OCI-LY3 (cell line): ENCODE measurements around the gene SLC4A4.

Source experiments
- H2AFZ ChIP-seq: fragments of 200-600, 300-600 bp; shearing (Covaris generic); 2 replicates; pipeline ENCODE4 v1.6.0; 2014; ENCODE audit warnings: antibody characterized with exemption, low read depth, low read length
- H3K27ac ChIP-seq: fragments of 200-600, 300-600 bp; sonication (generic); 2 replicates; pipeline ENCODE4 v1.5.1; 2014; ENCODE audit warnings: mild to moderate bottlenecking, low read length, moderate library complexity, mixed read lengths
- H3K27me3 ChIP-seq: fragments of 200-600, 300-600 bp; sonication (generic); 2 replicates; pipeline ENCODE4 v1.6.1; 2014; ENCODE audit warnings: low read depth, low read length, mixed read lengths
- H3K36me3 ChIP-seq: fragments of 200-600, 300-600 bp; sonication (generic); replicated peaks from 2 replicates; pipeline ENCODE3; 2014; ENCODE audit warnings: low read depth, low read length, mixed read lengths
- H3K4me1 ChIP-seq: fragments of 300-600, 200-600 bp; sonication (generic); 2 replicates; pipeline ENCODE4 v1.6.1; 2014; ENCODE audit warnings: low read length, mixed read lengths
- H3K4me2 ChIP-seq: fragments of 200-600, 300-600 bp; sonication (generic); 2 replicates; pipeline ENCODE4 v1.6.1; 2014; ENCODE audit warnings: low read length, mixed read lengths
- H3K4me3 ChIP-seq: fragments of 300-600, 200-600 bp; sonication (generic); 2 replicates; pipeline ENCODE4 v1.5.1; 2014; ENCODE audit warnings: antibody characterized with exemption, mild to moderate bottlenecking, low read length, moderate library complexity
- H3K79me2 ChIP-seq: fragments of 300-600, 200-600 bp; shearing (Covaris generic); 2 replicates; pipeline ENCODE4 v1.6.1; 2014; ENCODE audit warnings: mild to moderate bottlenecking, low read length, mixed read lengths
- H3K9ac ChIP-seq: fragments of 300-600, 200-600 bp; shearing (Covaris generic); 2 replicates; pipeline ENCODE4 v1.6.0; 2014; ENCODE audit warnings: mild to moderate bottlenecking, low read length, moderate library complexity
- H3K9me3 ChIP-seq: fragments of 200-600, 300-600 bp; shearing (Covaris generic); 2 replicates; pipeline ENCODE4 v1.6.1; 2014; ENCODE audit warnings: low read length, mixed read lengths; ENCODE audit not compliant: insufficient read depth
- H4K20me1 ChIP-seq: fragments of 200-600, 300-600 bp; sonication (generic); 2 replicates; pipeline ENCODE4 v1.6.1; 2016; ENCODE audit warnings: low read length, mixed read lengths; ENCODE audit not compliant: insufficient read depth
- CTCF ChIP-seq: fragments of 200-600, 300-600 bp; sonication (generic); IDR thresholded peaks from 2 replicates; pipeline ENCODE4 v1.5.1; 2014; ENCODE audit warnings: antibody characterized with exemption, low read length, low read depth
- EZH2phosphoT487 ChIP-seq: fragments of 200-600 bp; shearing (Covaris generic); IDR thresholded peaks from 2 replicates; pipeline ENCODE4 v1.6.1; 2018; ENCODE audit warnings: antibody characterized with exemption, mixed run types, low read depth

The SLC4A4 gene

GRCh38 chr4:71293705-71294104, 45.1 kb upstream of the SLC4A4 start:
- Histone ChIP-seq H3K4me3 (no peak overlapping the region), H3K9me3 (no peaks in the 10 kb centered on the region), H3K4me1 (no peaks in the 10 kb centered on the region), H2AFZ (no peak overlapping the region), H3K4me2 (no peak overlapping the region), H3K36me3 (no peaks in the 10 kb centered on the region), H4K20me1 (no peaks in the 10 kb centered on the region), H3K79me2 (no peaks in the 10 kb centered on the region), H3K9ac (no peak overlapping the region), H3K27ac (no peak overlapping the region), H3K27me3 (no peaks in the 10 kb centered on the region)
- TF ChIP-seq EZH2phosphoT487 = no peak
- TF ChIP-seq CTCF = no peak

GRCh38 chr4:71294301-71294700, 44.5 kb upstream of the SLC4A4 start:
- Histone ChIP-seq H2AFZ (no peak overlapping the region), H3K36me3 (no peaks in the 10 kb centered on the region), H3K27me3 (no peaks in the 10 kb centered on the region), H3K79me2 (no peaks in the 10 kb centered on the region), H3K4me3 (no peak overlapping the region), H3K27ac (no peak overlapping the region), H4K20me1 (no peaks in the 10 kb centered on the region), H3K9ac (no peak overlapping the region), H3K4me2 (no peak overlapping the region), H3K4me1 (no peaks in the 10 kb centered on the region), H3K9me3 (no peaks in the 10 kb centered on the region)
- no peak for TF ChIP-seq CTCF
- TF ChIP-seq EZH2phosphoT487 = no peak

GRCh38 chr4:71296945-71297344, 41.9 kb upstream of the SLC4A4 start:
- Histone ChIP-seq H3K36me3 (no peaks in the 10 kb centered on the region), H3K79me2 (no peaks in the 10 kb centered on the region)

GRCh38 chr4:71300362-71300761, 38.5 kb upstream of the SLC4A4 start:
- TF ChIP-seq EZH2phosphoT487 = no peak
- no peak for TF ChIP-seq CTCF

More at GRCh38 chr4:71296945-71297344, 41.9 kb upstream of the SLC4A4 start:
- no peaks in the 10 kb centered on the region for H3K9me3 ChIP-seq
- no peak overlapping the region for H3K9ac ChIP-seq
- no peaks in the 10 kb centered on the region for H3K27me3 ChIP-seq
- H3K27ac ChIP-seq = no peak overlapping the region
- H3K4me1 ChIP-seq = no peaks in the 10 kb centered on the region
- no peak overlapping the region for H3K4me2 ChIP-seq
- H3K4me3 ChIP-seq = no peak overlapping the region
- H4K20me1 ChIP-seq = no peaks in the 10 kb centered on the region
- no peak for TF ChIP-seq CTCF
- H2AFZ ChIP-seq = no peak overlapping the region

More at GRCh38 chr4:71300362-71300761, 38.5 kb upstream of the SLC4A4 start:
- Histone ChIP-seq H3K36me3 (no peaks in the 10 kb centered on the region), H3K9ac (no peak overlapping the region), H2AFZ (no peak overlapping the region), H3K4me2 (no peak overlapping the region), H3K79me2 (no peaks in the 10 kb centered on the region), H4K20me1 (no peaks in the 10 kb centered on the region), H3K4me3 (no peak overlapping the region), H3K27me3 (no peaks in the 10 kb centered on the region; the same call in 1 of the 2 replicates), H3K4me1 (peaks cover 5% of the 10 kb centered on the region), H3K9me3 (no peaks in the 10 kb centered on the region), H3K27ac (no peak overlapping the region)
